Prostate gland (tissue), 2 donors: Measurements from ENCODE around the gene FGF6. TPM values are rescaled to one million over a fixed set of nuclear protein-coding genes. Genes with fewer than 3 reads are reported as not detected.

Experiments
- DNase-seq: peaks from one replicate; pipeline ENCODE4 v3.0.0-alpha.2; 2019; ENCODE audit warnings: low spot score
- H3K27ac ChIP-seq, 2 donors: fragments of 200-600 bp; sonication (generic); 2 replicates each; pipeline ENCODE4 v1.5.1; 2017 to 2019
- H3K27me3 ChIP-seq: fragments of 200-600 bp; sonication (generic); replicated peaks from 2 replicates; pipeline ENCODE4 v1.5.1; 2019; ENCODE audit not compliant: insufficient read depth
- H3K36me3 ChIP-seq, 2 donors: fragments of 200-600 bp; sonication (generic); 1 replicate in 1 of 2; 2 replicates in 1 of 2; pipeline versions ENCODE4 v1.5.1 to v1.8.1; 2017 to 2019
- H3K4me1 ChIP-seq: fragments of 200-600 bp; sonication (generic); replicated peaks from 2 replicates; pipeline ENCODE4 v1.5.1; 2019
- H3K4me3 ChIP-seq, 2 donors: fragments of 200-600 bp; sonication (generic); 2 replicates each; pipeline ENCODE4 v1.5.1; 2017 to 2019
- H3K9me3 ChIP-seq: fragments of 200-600 bp; sonication (generic); 2 replicates; pipeline ENCODE4 v1.5.1; 2017
- CTCF ChIP-seq, 4 experiments: fragments of 200-600 bp in 2 of 4; fragments of 450-650 bp in 2 of 4; sonication (generic) in 2 of 4; IDR thresholded peaks; 1 replicate in 3 of 4; 2 replicates in 1 of 4; pipeline ENCODE4 v1.5.1; 2016 to 2019; ENCODE audit warnings: antibody characterized with exemption in 4 of 4, mild to moderate bottlenecking in 2 of 4, moderate library complexity in 2 of 4
- POLR2A ChIP-seq: fragments of 450-650 bp; IDR thresholded peaks from one replicate; pipeline ENCODE4 v1.6.1; 2016; ENCODE audit warnings: antibody characterized with exemption, mild to moderate bottlenecking
- POLR2AphosphoS5 ChIP-seq: sonication (generic); formaldehyde crosslinking; IDR thresholded peaks from one replicate; pipeline ENCODE4 v1.6.1; 2017; ENCODE audit warnings: antibody characterized with exemption
- WGBS: methylation state at CpG from one replicate; pipeline ENCODE4 v1.1.5; 2018; 5-methylcytosine and 5-hydroxymethylcytosine counted together
- intact Hi-C: fragments of 100-400 bp; cut with DNase I; formaldehyde crosslinking; loops from one replicate; pipeline ENCODE4 v1.14.2; 2022
- total RNA-seq, 2 donors: library from RNA; depleted of rRNA; stranded (reverse); fragments of >200 nt; gene quantifications; one replicate each; pipeline ENCODE4 v1.1.0, GENCODE V29; 2016

The FGF6 gene
- total RNA-seq, 2 donors from 2014 or later, result not detected

DNA sequence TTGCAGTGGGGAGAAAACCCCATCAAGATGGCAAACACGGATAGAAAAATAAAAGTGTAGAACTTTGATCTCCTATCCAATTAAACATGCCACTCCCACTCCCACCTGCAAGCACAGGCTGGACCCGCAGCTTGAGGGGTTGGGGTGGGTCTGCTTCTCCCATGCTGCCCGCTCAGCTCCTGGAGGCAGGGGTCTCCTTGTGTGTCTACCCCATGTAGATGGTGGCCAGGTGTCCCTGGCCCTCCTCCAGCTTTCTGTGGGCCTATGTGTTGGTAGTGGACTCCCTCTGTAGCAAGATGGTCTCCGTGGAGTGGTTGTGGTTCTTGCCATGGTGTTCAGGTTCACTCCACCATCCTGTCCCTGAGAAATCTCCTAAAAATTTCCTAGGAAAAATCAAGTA, 42.6 kb downstream of the FGF6 start:
- Histone ChIP-seq H3K9me3 (no peaks in the 10 kb centered on the region), H3K36me3 (no peaks in the 10 kb centered on the region), H3K4me1 (no peaks in the 10 kb centered on the region), H3K27me3 (no peaks in the 10 kb centered on the region), H3K27ac (no peak overlapping the region), H3K4me3 (no peak overlapping the region)
- WGBS, result 61% methylated on average over 4 of the region's 4 CpGs
- TF ChIP-seq POLR2A (no peak), CTCF (IDR thresholded peaks at IDR 0.05) (no peak), POLR2AphosphoS5 (no peak)
- no peak for DNase-seq
- intact Hi-C loops, result no loop called here

- Histone ChIP-seq H3K27ac (no peak overlapping the region), H3K4me1 (no peaks in the 10 kb centered on the region), H3K27me3 (no peaks in the 10 kb centered on the region), H3K9me3 (no peaks in the 10 kb centered on the region), H3K36me3 (no peaks in the 10 kb centered on the region), H3K4me3 (no peak overlapping the region)
- intact Hi-C loops, result no loop called here
- TF ChIP-seq POLR2AphosphoS5 (no peak), POLR2A (no peak), CTCF (IDR thresholded peaks at IDR 0.05) (no peak)
- no peak for DNase-seq
- WGBS, result 77% methylated on average over 3 of the region's 3 CpGs
Observed at GRCh38 chr12:4401117-4401516, 44.5 kb downstream of the FGF6 start.

DNA sequence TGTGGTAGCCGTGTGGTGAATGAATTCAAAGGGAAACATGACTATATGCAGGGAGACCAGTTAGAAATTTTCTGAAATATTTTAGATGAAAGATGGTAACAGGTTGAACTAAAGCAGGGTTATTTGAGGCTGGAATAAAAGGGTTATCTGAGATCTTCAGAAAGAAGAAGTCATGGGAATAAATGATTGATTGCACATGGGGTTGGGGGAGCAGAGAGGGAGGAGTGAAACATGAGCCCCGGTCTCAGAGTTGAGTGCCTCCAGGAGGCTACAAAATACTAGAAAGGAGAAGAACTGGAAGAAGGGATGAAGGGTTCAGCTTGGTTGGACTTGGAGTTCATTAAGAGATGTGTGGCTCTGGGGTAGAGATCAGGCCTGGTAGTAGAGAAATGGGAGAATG, 49.8 kb downstream of the FGF6 start:
- no peaks in the 10 kb centered on the region for H3K9me3 ChIP-seq
- H3K4me3 ChIP-seq, result no peak overlapping the region
- DNase-seq, result no peak
- no peak for TF ChIP-seq POLR2AphosphoS5
- TF ChIP-seq POLR2A, result no peak
- no peak for TF ChIP-seq CTCF (IDR thresholded peaks at IDR 0.05)
- no peaks in the 10 kb centered on the region for H3K36me3 ChIP-seq
- no peaks in the 10 kb centered on the region for H3K27me3 ChIP-seq
- no peaks in the 10 kb centered on the region for H3K4me1 ChIP-seq
- 82% methylated on average over 2 of the region's 2 CpGs for WGBS
- H3K27ac ChIP-seq, result no peak overlapping the region
- intact Hi-C loops, result no loop called here

GRCh38 chr12:4393211-4393610, 52.4 kb downstream of the FGF6 start:
- TF ChIP-seq CTCF (IDR thresholded peaks at IDR 0.05), result no peak
- no peak for TF ChIP-seq POLR2AphosphoS5
- no peak for TF ChIP-seq POLR2A
- 84% methylated on average over 5 of the region's 5 CpGs for WGBS
- Histone ChIP-seq H3K9me3 (no peaks in the 10 kb centered on the region), H3K4me1 (no peaks in the 10 kb centered on the region), H3K27me3 (no peaks in the 10 kb centered on the region), H3K36me3 (no peaks in the 10 kb centered on the region), H3K27ac (no peak overlapping the region), H3K4me3 (no peak overlapping the region)
- DNase-seq, result no peak
- intact Hi-C loops, result no loop called here

- Histone ChIP-seq H3K4me1 (no peaks in the 10 kb centered on the region), H3K9me3 (no peaks in the 10 kb centered on the region), H3K4me3 (no peak overlapping the region), H3K36me3 (no peaks in the 10 kb centered on the region), H3K27ac (no peak overlapping the region), H3K27me3 (no peaks in the 10 kb centered on the region)
- WGBS, result 58% methylated on average over 14 of the region's 15 CpGs
- no peak for DNase-seq
- no peak for TF ChIP-seq CTCF (IDR thresholded peaks at IDR 0.05)
- no peak for TF ChIP-seq POLR2A
- no peak for TF ChIP-seq POLR2AphosphoS5
- intact Hi-C loops, result no loop called here
Observed at GRCh38 chr12:4392223-4392742, 53.3 kb downstream of the FGF6 start.
